ENCODE data around the gene HDAC3. TPM values are rescaled to one million over a fixed set of nuclear protein-coding genes. Genes with fewer than 3 reads are reported as not detected.

HDAC3 gene
- polyA plus RNA-seq, 3 donors: 80.5 to 103 (median 82.3) TPM

- TF ChIP-seq CTCF (IDR thresholded peaks at IDR 0.05): no peak
- intact Hi-C loops (cut with micrococcal nuclease): no loop called here
- no peak overlapping the region for H3K4me3 Mint-ChIP-seq
- H3K27ac ChIP-seq (ENCODE audit: low read depth in 1 of 2, low read length in 2 of 2): peak overlapping the region in 1 of 2 donors; percentile 97
- no peaks in the 10 kb centered on the region for H3K27me3 ChIP-seq (ENCODE audit: control insufficient read depth in 2 of 2, insufficient read depth in 2 of 2, low read length in 2 of 2)
- no CpG with 5 or more reads among the region's 3 CpGs for WGBS (ENCODE audit: insufficient coverage)
- peaks cover 16 to 44% of the 10 kb centered on the region in 2 donors for H3K36me3 Mint-ChIP-seq
- peaks cover 0 to 2% (median 0%) of the 10 kb centered on the region in 7 donors for H3K9me3 Mint-ChIP-seq
- H3K9ac ChIP-seq (ENCODE audit: insufficient read depth, low read length, poor library complexity, severe bottlenecking): no peak overlapping the region
- peak overlapping the region; percentile 4 for H3K4me2 ChIP-seq (replicated peaks; ENCODE audit: extremely low read depth, low read length, poor library complexity, severe bottlenecking)
- H3K4me1 Mint-ChIP-seq: peaks cover 87% of the 10 kb centered on the region
- peak overlapping the region in 1 of 7 donors; percentile 100 for H3K27ac Mint-ChIP-seq
- H2AFZ ChIP-seq (ENCODE audit: insufficient read depth, low read depth, low read length, poor library complexity, severe bottlenecking): no peak overlapping the region
- H4K20me1 ChIP-seq (ENCODE audit: insufficient read depth, low read length): peaks cover 23% of the 10 kb centered on the region
- DNase-seq: no peak
- peaks cover 94% of the 10 kb centered on the region for H3K79me2 ChIP-seq (ENCODE audit: insufficient read depth, low read length)
- peak overlapping the region in 1 of 3 experiments; percentile 9 for H3K4me3 ChIP-seq (replicated peaks in 1 of 3; ENCODE audit: low read depth in 2 of 3, low read length in 3 of 3)
- H3K4me1 ChIP-seq (ENCODE audit: control insufficient read depth in 1 of 2, insufficient read depth in 2 of 2, low read length in 2 of 2): peaks cover 83 to 98% of the 10 kb centered on the region in 2 donors
- peaks cover 4 to 14% of the 10 kb centered on the region in 2 donors for H3K36me3 ChIP-seq (replicated peaks in 1 of 2; ENCODE audit: control insufficient read depth in 1 of 2, insufficient read depth in 2 of 2, low read length in 2 of 2)
- H3K27me3 Mint-ChIP-seq (ENCODE audit: low read depth in 3 of 3): no peaks in the 10 kb centered on the region
- H3K9me3 ChIP-seq (replicated peaks in 1 of 2; ENCODE audit: control insufficient read depth in 1 of 2, insufficient read depth in 1 of 2, low read length in 2 of 2): no peaks in the 10 kb centered on the region
Observed at GRCh38 chr5:141609044-141609443, 27.6 kb downstream of the HDAC3 start.

- no peak for DNase-seq
- Histone ChIP-seq H3K36me3 (replicated peaks in 1 of 2; ENCODE audit: control insufficient read depth in 1 of 2, insufficient read depth in 2 of 2, low read length in 2 of 2) (peaks cover 4 to 14% of the 10 kb centered on the region in 2 donors), H2AFZ (ENCODE audit: insufficient read depth, low read depth, low read length, poor library complexity, severe bottlenecking) (no peak overlapping the region), H3K9me3 (replicated peaks in 1 of 2; ENCODE audit: control insufficient read depth in 1 of 2, insufficient read depth in 1 of 2, low read length in 2 of 2) (no peaks in the 10 kb centered on the region), H3K79me2 (ENCODE audit: insufficient read depth, low read length) (peaks cover 94% of the 10 kb centered on the region), H3K4me2 (replicated peaks; ENCODE audit: extremely low read depth, low read length, poor library complexity, severe bottlenecking) (no peak overlapping the region), H3K27me3 (ENCODE audit: control insufficient read depth in 2 of 2, insufficient read depth in 2 of 2, low read length in 2 of 2) (no peaks in the 10 kb centered on the region), H4K20me1 (ENCODE audit: insufficient read depth, low read length) (peaks cover 18% of the 10 kb centered on the region), H3K9ac (ENCODE audit: insufficient read depth, low read length, poor library complexity, severe bottlenecking) (no peak overlapping the region), H3K4me3 (replicated peaks in 1 of 3; ENCODE audit: low read depth in 2 of 3, low read length in 3 of 3) (peak overlapping the region in 1 of 3 experiments; percentile 1), H3K4me1 (ENCODE audit: control insufficient read depth in 1 of 2, insufficient read depth in 2 of 2, low read length in 2 of 2) (peaks cover 84 to 98% of the 10 kb centered on the region in 2 donors), H3K27ac (ENCODE audit: low read depth in 1 of 2, low read length in 2 of 2) (peak overlapping the region in 1 of 2 donors; percentile 97)
- no peaks in the 10 kb centered on the region for H3K27me3 Mint-ChIP-seq (ENCODE audit: low read depth in 3 of 3)
- TF ChIP-seq CTCF (IDR thresholded peaks at IDR 0.05): no peak
- peaks cover 16 to 44% of the 10 kb centered on the region in 2 donors for H3K36me3 Mint-ChIP-seq
- H3K4me3 Mint-ChIP-seq: peak overlapping the region in 1 of 2 donors; percentile 11
- peak overlapping the region; percentile 69 to 100 (median 99) for H3K27ac Mint-ChIP-seq
- peaks cover 0 to 2% (median 0%) of the 10 kb centered on the region in 7 donors for H3K9me3 Mint-ChIP-seq
- intact Hi-C loops (cut with micrococcal nuclease): no loop called here
- no CpG with 5 or more reads among the region's 1 CpG for WGBS (ENCODE audit: insufficient coverage)
- peaks cover 87% of the 10 kb centered on the region for H3K4me1 Mint-ChIP-seq
Observed at GRCh38 chr5:141608557-141608956, 28.1 kb downstream of the HDAC3 start.

Measured in CD14-positive monocyte (primary cell).